Sigmoid colon (tissue), 7 donors: ENCODE data around the gene DCC. TPM values are rescaled to one million over a fixed set of nuclear protein-coding genes. Genes with fewer than 3 reads are reported as not detected.

ENCODE experiments used
- DNase-seq: peaks from one replicate; pipeline ENCODE4 v3.0.0-alpha.2; 2019
- H3K27ac ChIP-seq, 4 donors: fragments of 200-600 bp; sonication (generic); one replicate each; pipeline ENCODE4 v1.5.1; 2016 to 2019; ENCODE audit warnings: mild to moderate bottlenecking in 1 of 4
- H3K27me3 ChIP-seq, 3 donors: fragments of 200-600 bp; sonication (generic); one replicate each; pipeline ENCODE4 v1.5.1; 2019; ENCODE audit warnings: mild to moderate bottlenecking in 1 of 3
- H3K36me3 ChIP-seq, 4 donors: fragments of 200-600 bp; sonication (generic); one replicate each; pipeline ENCODE4 v1.5.1; 2016 to 2019
- H3K4me1 ChIP-seq, 4 donors: fragments of 200-600 bp; sonication (generic); one replicate each; pipeline ENCODE4 v1.5.1; 2017 to 2019
- H3K4me3 ChIP-seq, 4 donors: fragments of 200-600 bp; sonication (generic); one replicate each; pipeline ENCODE4 v1.5.1; 2017 to 2019; ENCODE audit warnings: mild to moderate bottlenecking in 2 of 4, moderate library complexity in 1 of 4
- H3K9me3 ChIP-seq, 4 donors: fragments of 200-600 bp in 3 of 4; sonication (generic) in 3 of 4; one replicate each; pipeline versions ENCODE4 v1.5.1 to v1.6.1; 2013 to 2019
- CTCF ChIP-seq, 4 experiments: fragments of 450-650 bp in 3 of 4; fragments of 200-600 bp in 1 of 4; IDR thresholded peaks; one replicate each; pipeline ENCODE4 v1.5.1; 2016 to 2019; ENCODE audit warnings: antibody characterized with exemption in 4 of 4, mild to moderate bottlenecking in 3 of 4, moderate library complexity in 2 of 4
- EP300 ChIP-seq, 4 donors: sonication (generic); formaldehyde crosslinking; IDR thresholded peaks; one replicate each; pipeline ENCODE4 v1.6.1; 2017; ENCODE audit warnings: antibody characterized with exemption in 4 of 4
- POLR2A ChIP-seq, 2 donors: fragments of 450-650 bp; IDR thresholded peaks; one replicate each; pipeline ENCODE4 v1.6.1; 2016; ENCODE audit warnings: antibody characterized with exemption in 2 of 2, mild to moderate bottlenecking in 2 of 2, moderate library complexity in 2 of 2
- POLR2AphosphoS5 ChIP-seq, 4 donors: sonication (generic); formaldehyde crosslinking; IDR thresholded peaks; one replicate each; pipeline ENCODE4 v1.6.1; 2017; ENCODE audit warnings: antibody characterized with exemption in 4 of 4
- WGBS, 2 donors: extraction: QIAGEN DNeasy Blood & Tissue Kit; methylation state at CpG; one replicate each; pipeline ENCODE4 v1.1.7; 2013; 5-methylcytosine and 5-hydroxymethylcytosine counted together
- intact Hi-C: fragments of 100-400 bp; cut with DNase I; formaldehyde crosslinking; loops from one replicate; pipeline ENCODE4 v1.15.1; 2023
- polyA plus RNA-seq, 3 donors: library from polyadenylated mRNA; stranded (reverse); fragments of 200-250 nt; gene quantifications; one replicate each; pipeline ENCODE4 v1.2.3, GENCODE V29; 2013
- total RNA-seq, 4 donors: library from RNA; depleted of rRNA; stranded (reverse); fragments of >200 nt; gene quantifications; one replicate each; pipeline ENCODE4 v1.1.0, GENCODE V29; 2016
- donor health status: healthy with polysubstance abuse.
- donor health status: Bipolar disorder and iron deficiency.
- donor health status: healthy.

DCC gene
- total and polyA plus RNA-seq, 7 donors, result 0.04 to 0.83 (median 0.36) TPM; not detected in 2

GRCh38 chr18:53056064-53056463 is 716.1 kb downstream of the DCC start:
- no peak for DNase-seq
- Histone ChIP-seq H3K27me3 (no peaks in the 10 kb centered on the region), H3K9me3 (no peaks in the 10 kb centered on the region), H3K27ac (no peak overlapping the region), H3K4me1 (no peaks in the 10 kb centered on the region), H3K4me3 (no peak overlapping the region), H3K36me3 (no peaks in the 10 kb centered on the region)
- no peak for TF ChIP-seq POLR2A (IDR thresholded peaks at IDR 0.05)
- TF ChIP-seq POLR2AphosphoS5 (IDR thresholded peaks at IDR 0.05), result no peak
- TF ChIP-seq CTCF (IDR thresholded peaks at IDR 0.05), result no peak
- no peak for TF ChIP-seq EP300 (IDR thresholded peaks at IDR 0.05)
- intact Hi-C loops, result no loop called here
- 74 to 80% methylated on average over 6 of the region's 6 CpGs for WGBS, 2 donors

GRCh38 chr18:53070788-53071187 is 730.8 kb downstream of the DCC start:
- no peaks in the 10 kb centered on the region for H3K27me3 ChIP-seq
- intact Hi-C loops, result no loop called here
- TF ChIP-seq POLR2A (IDR thresholded peaks at IDR 0.05), result no peak
- TF ChIP-seq EP300 (IDR thresholded peaks at IDR 0.05), result no peak
- TF ChIP-seq CTCF (IDR thresholded peaks at IDR 0.05), result no peak
- no peak for DNase-seq
- WGBS, 2 donors, result 56 to 64% methylated on average over 6 of the region's 6 CpGs
- H3K36me3 ChIP-seq, result no peaks in the 10 kb centered on the region
- no peaks in the 10 kb centered on the region for H3K4me1 ChIP-seq
- no peaks in the 10 kb centered on the region for H3K9me3 ChIP-seq
- no peak overlapping the region for H3K4me3 ChIP-seq
- H3K27ac ChIP-seq, result no peak overlapping the region

GRCh38 chr18:53080687-53081086 is 740.7 kb downstream of the DCC start:
- TF ChIP-seq POLR2A (IDR thresholded peaks at IDR 0.05) (no peak), EP300 (IDR thresholded peaks at IDR 0.05) (no peak), POLR2AphosphoS5 (IDR thresholded peaks at IDR 0.05) (no peak), CTCF (IDR thresholded peaks at IDR 0.05) (no peak)
- WGBS, 2 donors, result 76 to 80% methylated on average over 2 of the region's 2 CpGs
- Histone ChIP-seq H3K9me3 (peaks cover 0 to 3% (median 0%) of the 10 kb centered on the region in 4 donors), H3K36me3 (no peaks in the 10 kb centered on the region), H3K4me3 (no peak overlapping the region), H3K27ac (no peak overlapping the region), H3K4me1 (no peaks in the 10 kb centered on the region), H3K27me3 (no peaks in the 10 kb centered on the region)
- intact Hi-C loops, result no loop called here
- no peak for DNase-seq

GRCh38 chr18:53093636-53094035 is 753.6 kb downstream of the DCC start:
- no peak for TF ChIP-seq POLR2AphosphoS5 (IDR thresholded peaks at IDR 0.05)
- TF ChIP-seq CTCF (IDR thresholded peaks at IDR 0.05), result no peak
- no peak for TF ChIP-seq EP300 (IDR thresholded peaks at IDR 0.05)
- no peak for DNase-seq
- no peak overlapping the region for H3K27ac ChIP-seq
- H3K9me3 ChIP-seq, result no peaks in the 10 kb centered on the region
- no peak overlapping the region for H3K4me3 ChIP-seq
- no peaks in the 10 kb centered on the region for H3K4me1 ChIP-seq
- 76 to 89% methylated on average over 5 of the region's 5 CpGs for WGBS, 2 donors
- no peaks in the 10 kb centered on the region for H3K27me3 ChIP-seq
- no peaks in the 10 kb centered on the region for H3K36me3 ChIP-seq
- intact Hi-C loops, result no loop called here

- intact Hi-C loops, result no loop called here
- no peak for DNase-seq
- 76 to 84% methylated on average over 5 of the region's 5 CpGs for WGBS, 2 donors
- H3K4me3 ChIP-seq, result no peak overlapping the region
- H3K36me3 ChIP-seq, result no peaks in the 10 kb centered on the region
- no peaks in the 10 kb centered on the region for H3K27me3 ChIP-seq
- TF ChIP-seq POLR2AphosphoS5 (IDR thresholded peaks at IDR 0.05) (no peak), POLR2A (IDR thresholded peaks at IDR 0.05) (no peak), CTCF (IDR thresholded peaks at IDR 0.05) (no peak), EP300 (IDR thresholded peaks at IDR 0.05) (no peak)
- H3K9me3 ChIP-seq, result peaks cover 0 to 6% (median 0%) of the 10 kb centered on the region in 4 donors
- no peak overlapping the region for H3K27ac ChIP-seq
- H3K4me1 ChIP-seq, result no peaks in the 10 kb centered on the region
Observed at GRCh38 chr18:53101536-53102105, 761.6 kb downstream of the DCC start.
